Heart right ventricle (tissue), 16 donors: ENCODE data around the gene PYGM. TPM values are rescaled to one million over a fixed set of nuclear protein-coding genes. Genes with fewer than 3 reads are reported as not detected.

Experiments
- ATAC-seq, 8 donors: fragments of 200-7000 bp; cut with Tn5 transposase; one replicate each; pipeline ENCODE4 v1.9.1; 2020; ENCODE audit warnings: mild to moderate bottlenecking in 8 of 8, moderate library complexity in 8 of 8, moderate number of reproducible peaks in 1 of 8
- DNase-seq, 2 donors: peaks; one replicate each; pipeline ENCODE4 v3.0.0-alpha.2; 2020
- H3K27ac ChIP-seq, 10 donors: fragments of 200-600 bp; sonication (generic) in 2 of 10; one replicate each; pipeline versions ENCODE4 v1.5.0 to v1.8.0; 2020 to 2022; ENCODE audit warnings: mild to moderate bottlenecking in 3 of 10
- H3K27me3 ChIP-seq, 7 donors: fragments of 200-600 bp; one replicate each; pipeline ENCODE4 v1.8.0; 2021 to 2022; ENCODE audit warnings: mild to moderate bottlenecking in 2 of 7
- H3K36me3 ChIP-seq, 9 donors: fragments of 200-600 bp; sonication (generic) in 1 of 9; one replicate each; pipeline versions ENCODE4 v1.5.0 to v1.8.0; 2020 to 2022; ENCODE audit warnings: mild to moderate bottlenecking in 2 of 9
- H3K4me1 ChIP-seq, 9 donors: fragments of 200-600 bp; sonication (generic) in 1 of 9; one replicate each; pipeline versions ENCODE4 v1.5.0 to v1.8.0; 2020 to 2022; ENCODE audit warnings: mild to moderate bottlenecking in 4 of 9
- H3K4me3 ChIP-seq, 10 donors: fragments of 200-600 bp; sonication (generic) in 2 of 10; one replicate each; pipeline versions ENCODE4 v1.5.0 to v1.8.0; 2020 to 2022; ENCODE audit warnings: mild to moderate bottlenecking in 7 of 10, moderate library complexity in 2 of 10
- H3K9me3 ChIP-seq, 11 donors: fragments of 200-600 bp in 10 of 11; sonication (generic) in 2 of 11; one replicate each; pipeline versions ENCODE4 v1.5.0 to v1.8.0; 2013 to 2022; ENCODE audit warnings: mild to moderate bottlenecking in 2 of 11, control low read depth in 1 of 11, moderate library complexity in 1 of 11
- WGBS, 2 donors: extraction: QIAGEN DNeasy Blood & Tissue Kit; methylation state at CpG; one replicate each; pipeline ENCODE4 v1.1.7; 2013; ENCODE audit warnings: inconsistent platforms in 1 of 2; 5-methylcytosine and 5-hydroxymethylcytosine counted together
- intact Hi-C, 10 donors: fragments of 100-400 bp; cut with DNase I; formaldehyde crosslinking; loops; one replicate each; pipeline versions ENCODE4 v1.11.1 to v1.14.2; 2022
- polyA plus RNA-seq, 2 donors: library from polyadenylated mRNA; stranded (reverse); fragments of 200-250 nt; gene quantifications; one replicate each; pipeline ENCODE4 v1.2.3, GENCODE V29; 2013
- total RNA-seq, 10 donors: library from RNA; stranded (reverse); fragmentation: NEBNext Ultra II Directional in 3 of 10; extraction: Animal tissue kit (Norgen Biotek cat#: 25700) in 3 of 10; gene quantifications; one replicate each; pipeline versions ENCODE4 v1.2.1 to v1.2.4, GENCODE V29; 2021 to 2023
- TF ChIP-seq, protein P1 (sequence below), 9 donors: fragments of 200-600 bp; sonication (generic) in 2 of 9; IDR thresholded peaks; one replicate each; pipeline versions ENCODE4 v1.5.0 to v1.8.0; 2021 to 2022; ENCODE audit warnings: antibody characterized with exemption in 9 of 9, mild to moderate bottlenecking in 5 of 9, moderate library complexity in 1 of 9
- donor health status: Arrhythmogenic right ventricular cardiomyopathy.
- donor health status: ischemic (EF 13 %, LVEDD 7.1; RV severe dilation, severe dysfunction).
- donor health status: healthy with polysubstance abuse.
- donor health status: DM: no; HTN: yes; CAD: no.
- donor health status: DM: no; HTN: no; CAD: no.
- donor health status: ischemic (EF 25% LVEDD 6.9; RV normal size, moderate dysfunction).
- donor health status: ischemic (EF 25% LVEDD 5.7; RV mildly dilated, moderate dysfunction).
- donor health status: healthy.
- donor health status: DM: yes; HTN: yes; CAD: no.
- donor health status: Ischemic cardiomyopathy.
- donor health status: ischemic (EF 35%, LVEDD 5.7; RV mildly dilated, moderate dysfunction).
- donor health status: nonischemic (EF 11% LVEDD 7.7; RV severe dilation, severe dysfunction).
- donor health status: DM: yes; HTN: yes; CAD: no.
- donor health status: PGD.
- donor health status: ischemic (EF 29% LVEDD 5.4; RV normal size, mild dysfunction).
- donor health status: nonischemic (EF 23%, LVEDD 6.1; RV moderate dilation, normal function).

PYGM gene
- total and polyA plus RNA-seq, 12 donors, result 11.3 to 249 (median 115) TPM

- 17 to 20% methylated on average over 53 to 54 of the region's 54 CpGs for WGBS, 2 donors
- TF ChIP-seq, protein P1, sequence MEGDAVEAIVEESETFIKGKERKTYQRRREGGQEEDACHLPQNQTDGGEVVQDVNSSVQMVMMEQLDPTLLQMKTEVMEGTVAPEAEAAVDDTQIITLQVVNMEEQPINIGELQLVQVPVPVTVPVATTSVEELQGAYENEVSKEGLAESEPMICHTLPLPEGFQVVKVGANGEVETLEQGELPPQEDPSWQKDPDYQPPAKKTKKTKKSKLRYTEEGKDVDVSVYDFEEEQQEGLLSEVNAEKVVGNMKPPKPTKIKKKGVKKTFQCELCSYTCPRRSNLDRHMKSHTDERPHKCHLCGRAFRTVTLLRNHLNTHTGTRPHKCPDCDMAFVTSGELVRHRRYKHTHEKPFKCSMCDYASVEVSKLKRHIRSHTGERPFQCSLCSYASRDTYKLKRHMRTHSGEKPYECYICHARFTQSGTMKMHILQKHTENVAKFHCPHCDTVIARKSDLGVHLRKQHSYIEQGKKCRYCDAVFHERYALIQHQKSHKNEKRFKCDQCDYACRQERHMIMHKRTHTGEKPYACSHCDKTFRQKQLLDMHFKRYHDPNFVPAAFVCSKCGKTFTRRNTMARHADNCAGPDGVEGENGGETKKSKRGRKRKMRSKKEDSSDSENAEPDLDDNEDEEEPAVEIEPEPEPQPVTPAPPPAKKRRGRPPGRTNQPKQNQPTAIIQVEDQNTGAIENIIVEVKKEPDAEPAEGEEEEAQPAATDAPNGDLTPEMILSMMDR (IDR thresholded peaks at IDR 0.05), result no peak
- Histone ChIP-seq H3K4me1 (peaks cover 16 to 44% (median 41%) of the 10 kb centered on the region in 9 donors), H3K4me3 (peak overlapping the region; percentile 43 to 80 (median 68)), H3K36me3 (peaks cover 0 to 30% (median 0%) of the 10 kb centered on the region in 9 donors), H3K27ac (peak overlapping the region in 9 of 10 donors; percentile 82 to 99 (median 97)), H3K27me3 (no peaks in the 10 kb centered on the region), H3K9me3 (no peaks in the 10 kb centered on the region)
- ATAC-seq, result peak in 2 of 8 donors; percentile 0 to 2
- DNase-seq, result peak in 1 of 2 donors; percentile 34
- intact Hi-C loops, result loop anchor here in 1 of 10 donors (5.0 kb wide), 1 partner anchor 35 kb away; the partner anchor contains the start of gene SF1
Observed at GRCh38 chr11:64742087-64742888, 17.5 kb downstream of the PYGM start.

- Histone ChIP-seq H3K9me3 (no peaks in the 10 kb centered on the region), H3K4me3 (peak overlapping the region in 9 of 10 donors; percentile 61 to 80 (median 70)), H3K36me3 (peaks cover 0 to 37% (median 0%) of the 10 kb centered on the region in 9 donors), H3K27me3 (no peaks in the 10 kb centered on the region), H3K27ac (peak overlapping the region in 8 of 10 donors; percentile 93 to 99 (median 97)), H3K4me1 (peaks cover 16 to 44% (median 41%) of the 10 kb centered on the region in 9 donors)
- WGBS, 2 donors, result 67 to 77% methylated on average over 24 of the region's 24 CpGs
- TF ChIP-seq, protein P1 (IDR thresholded peaks at IDR 0.05), result no peak
- intact Hi-C loops, result loop anchor here in 1 of 10 donors (5.0 kb wide), 1 partner anchor 36 kb away; the partner anchor contains the start of gene SF1
- DNase-seq (no peak), ATAC-seq (no peak)
Observed at GRCh38 chr11:64741375-64742086, 18.2 kb downstream of the PYGM start.

- DNase-seq, result no peak
- no peak for ATAC-seq
- Histone ChIP-seq H3K36me3 (peaks cover 0 to 54% (median 0%) of the 10 kb centered on the region in 9 donors), H3K27ac (no peak overlapping the region), H3K27me3 (no peaks in the 10 kb centered on the region), H3K4me1 (peaks cover 16 to 30% (median 27%) of the 10 kb centered on the region in 9 donors), H3K4me3 (no peak overlapping the region), H3K9me3 (no peaks in the 10 kb centered on the region)
- intact Hi-C loops, result loop anchor here in 1 of 10 donors (5.0 kb wide), 1 partner anchor 37 kb away; the partner anchor contains the start of gene SF1
- 96% methylated on average over 12 of the region's 12 CpGs for WGBS, 2 donors
- TF ChIP-seq, protein P1 (IDR thresholded peaks at IDR 0.05), result no peak
Observed at GRCh38 chr11:64739871-64740270, 19.9 kb downstream of the PYGM start.

DNA sequence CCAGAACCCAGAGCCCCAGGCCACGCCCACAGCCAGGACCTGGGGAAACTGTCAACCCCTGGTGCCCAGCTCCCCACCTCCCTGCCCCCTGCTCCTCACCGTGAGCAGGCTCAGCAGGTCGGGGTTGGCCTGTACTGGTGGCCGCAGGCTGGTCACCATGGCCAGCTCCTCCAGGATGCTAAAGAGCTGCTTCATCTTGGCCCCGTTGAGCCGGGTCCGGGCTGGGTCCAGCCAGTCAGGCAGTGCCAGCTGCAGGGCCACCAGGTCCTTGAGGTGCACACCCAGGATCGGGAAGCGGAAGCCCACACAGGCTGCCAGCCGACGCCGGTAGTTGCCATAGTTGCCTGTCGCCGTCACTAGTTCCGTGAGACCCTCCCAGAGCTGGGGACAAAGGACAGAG is 23.1 kb downstream of the PYGM start:
- Histone ChIP-seq H3K27me3 (no peaks in the 10 kb centered on the region), H3K36me3 (peaks cover 0 to 80% (median 0%) of the 10 kb centered on the region in 9 donors), H3K4me3 (no peak overlapping the region), H3K27ac (no peak overlapping the region), H3K9me3 (no peaks in the 10 kb centered on the region), H3K4me1 (peaks cover 0 to 5% (median under 1%) of the 10 kb centered on the region in 9 donors)
- 95% methylated on average over 15 of the region's 15 CpGs for WGBS, 2 donors
- no peak for ATAC-seq
- no peak for DNase-seq
- TF ChIP-seq, protein P1 (IDR thresholded peaks at IDR 0.05), result no peak
- intact Hi-C loops, result no loop called here
